Endothelial cell of umbilical vein (primary cell): ENCODE results near the gene AKAP6. TPM values are rescaled to one million over a fixed set of nuclear protein-coding genes. Genes with fewer than 3 reads are reported as not detected.

Experiments
- BruUV-seq: library from RNA; stranded (reverse); fragments of 400-500 nt; replicated peaks from 2 replicates; lab custom pipeline; 2021; lab: Mats Ljungman, UMichigan
- CTCF ChIA-PET: fragments of 300-600, 350-600 bp; sonication (Branson Sonifier 250); formaldehyde crosslinking; loops from one replicate; lab custom pipeline; 2021; ENCODE audit warnings: antibody characterized with exemption, inconsistent platforms; lab: Charles Lee
- POLR2A ChIA-PET: fragments of 300-600, 350-600 bp; sonication (Branson Sonifier 250); formaldehyde crosslinking; loops from one replicate; lab custom pipeline; 2021; ENCODE audit warnings: antibody characterized with exemption, inconsistent platforms; lab: Charles Lee
- DNase-seq: peaks from one replicate; pipeline ENCODE4 v3.0.0-alpha.2; 2011; ENCODE audit warnings: low read depth, low spot score
- FAIRE-seq: peaks from 2 replicates; lab custom pipeline; 2011; peaks lifted over from hg19 to GRCh38; lab: Jason Lieb, UNC
- H2AFZ ChIP-seq: 2 replicates; pipeline ENCODE4 v1.6.0; 2012; ENCODE audit warnings: low read depth, low read length, control low read depth, inconsistent platforms
- H3K27ac ChIP-seq: 2 replicates; pipeline ENCODE4 v1.5.1; 2011; ENCODE audit warnings: low read depth, mild to moderate bottlenecking, control low read depth, low read length, moderate library complexity; ENCODE audit not compliant: insufficient read depth
- H3K27me3 ChIP-seq, 2 experiments: 2 replicates each; pipeline versions ENCODE4 v1.6.0 to v1.6.1; 2011; ENCODE audit warnings: low read length in 2 of 2, mixed read lengths in 1 of 2; ENCODE audit not compliant: control insufficient read depth in 2 of 2, insufficient read depth in 2 of 2
- H3K36me3 ChIP-seq, 2 experiments: 2 replicates in 1 of 2; 3 replicates in 1 of 2; pipeline ENCODE4 v1.5.1; 2011; ENCODE audit warnings: low read length in 2 of 2, mild to moderate bottlenecking in 1 of 2, moderate library complexity in 1 of 2; ENCODE audit not compliant: control insufficient read depth in 2 of 2, insufficient read depth in 2 of 2; ENCODE audit errors: extremely low read depth in 1 of 2
- H3K4me1 ChIP-seq: 3 replicates; pipeline ENCODE4 v1.5.1; 2011; ENCODE audit warnings: mild to moderate bottlenecking, low read length; ENCODE audit not compliant: control insufficient read depth, insufficient read depth; ENCODE audit errors: extremely low read depth
- H3K4me2 ChIP-seq: 2 replicates; pipeline ENCODE4 v1.6.1; 2011; ENCODE audit warnings: low read length, control low read depth, mixed read lengths; ENCODE audit not compliant: insufficient read depth
- H3K4me3 ChIP-seq, 3 experiments: fragments of 200-600 bp in 1 of 3; sonication (generic), shearing (Covaris generic) in 1 of 3; replicated peaks in 1 of 3; 2 replicates each; pipeline ENCODE4 v1.5.1; 2011 to 2016; ENCODE audit warnings: control low read depth in 3 of 3, low read length in 3 of 3, mild to moderate bottlenecking in 2 of 3, inconsistent platforms in 1 of 3, low read depth in 1 of 3, moderate library complexity in 1 of 3; ENCODE audit not compliant: insufficient read depth in 1 of 3
- H3K79me2 ChIP-seq: 2 replicates; pipeline ENCODE4 v1.6.0; 2012; ENCODE audit warnings: low read length, inconsistent platforms; ENCODE audit not compliant: control insufficient read depth, insufficient read depth
- H3K9ac ChIP-seq: replicated peaks from 2 replicates; pipeline ENCODE3; 2011; ENCODE audit warnings: low read length, control low read depth; ENCODE audit not compliant: insufficient read depth; ENCODE audit errors: extremely low read depth
- H3K9me1 ChIP-seq: replicated peaks from 3 replicates; pipeline ENCODE4 v1.6.0; 2011; ENCODE audit warnings: mild to moderate bottlenecking, low read length; ENCODE audit not compliant: control insufficient read depth, insufficient read depth; ENCODE audit errors: extremely low read depth
- H3K9me3 ChIP-seq: replicated peaks from 2 replicates; pipeline ENCODE4 v1.5.1; 2012; ENCODE audit warnings: low read length, inconsistent platforms; ENCODE audit not compliant: control insufficient read depth, insufficient read depth
- H4K20me1 ChIP-seq: replicated peaks from 2 replicates; pipeline ENCODE3; 2011; ENCODE audit warnings: mild to moderate bottlenecking, low read length; ENCODE audit not compliant: control insufficient read depth, insufficient read depth; ENCODE audit errors: extremely low read depth
- CTCF ChIP-seq, 2 donors: IDR thresholded peaks; 1 replicate in 1 of 2; 2 replicates in 1 of 2; pipeline ENCODE4 v1.5.1; 2011; ENCODE audit warnings: low read length in 2 of 2, mild to moderate bottlenecking in 2 of 2, moderate library complexity in 2 of 2, control low read depth in 1 of 2, inconsistent platforms in 1 of 2, low read depth in 1 of 2; ENCODE audit not compliant: insufficient read depth in 1 of 2; ENCODE audit errors: extremely low read depth in 1 of 2
- EZH2 ChIP-seq: IDR thresholded peaks from 2 replicates; pipeline ENCODE4 v1.6.1; 2012; ENCODE audit warnings: borderline replicate concordance, low read depth, mild to moderate bottlenecking, moderate library complexity, low read length, inconsistent platforms; ENCODE audit not compliant: severe bottlenecking
- FOS ChIP-seq: IDR thresholded peaks from 2 replicates; pipeline ENCODE4 v1.6.1; 2011; ENCODE audit warnings: mild to moderate bottlenecking, low read length, moderate library complexity, borderline replicate concordance; ENCODE audit not compliant: insufficient read depth
- GATA2 ChIP-seq: IDR thresholded peaks from 2 replicates; pipeline ENCODE4 v1.7.0; 2011; ENCODE audit warnings: low read depth, mild to moderate bottlenecking, moderate library complexity, mixed read lengths, low read length; ENCODE audit not compliant: insufficient read length, insufficient read depth
- JUN ChIP-seq: IDR thresholded peaks from 2 replicates; pipeline ENCODE4 v1.6.1; 2011; ENCODE audit warnings: borderline replicate concordance, low read depth; ENCODE audit not compliant: insufficient read length, insufficient read depth
- MAX ChIP-seq: IDR thresholded peaks from 2 replicates; pipeline ENCODE4 v1.6.1; 2011; ENCODE audit not compliant: insufficient read depth, insufficient read length
- MYC ChIP-seq: IDR thresholded peaks from one replicate; pipeline ENCODE4 v1.6.1; 2011; ENCODE audit warnings: mild to moderate bottlenecking, low read depth, low read length
- POLR2A ChIP-seq: IDR thresholded peaks from 2 replicates; pipeline ENCODE4 v1.6.1; 2012; ENCODE audit warnings: low read depth, mild to moderate bottlenecking, control low read depth, low read length
- POLR2AphosphoS5 ChIP-seq: IDR thresholded peaks from 2 replicates; pipeline ENCODE4 v1.6.1; 2012; ENCODE audit warnings: low read depth, mild to moderate bottlenecking, control low read depth, low read length, moderate library complexity; ENCODE audit not compliant: insufficient read depth
- dilution Hi-C: fragments of 300-500 bp; cut with MboI; formaldehyde crosslinking; loops from one replicate; pipeline ENCODE4 v1.15.0; 2019; ENCODE audit warnings: low sequenced_read_pairs; ENCODE audit not compliant: extremely low pct_ligation_motif_present
- intact Hi-C: fragments of 100-400 bp; cut with micrococcal nuclease; formaldehyde crosslinking; loops from one replicate; pipeline ENCODE4 v1.10.0; 2022
- polyA plus RNA-seq, 4 experiments: library from polyadenylated mRNA; depleted of rRNA in 3 of 4; stranded (reverse) in 3 of 4; unstranded in 1 of 4; fragments of >200 nt; gene quantifications; 2 replicates each; pipeline versions ENCODE4 v1.2.1 to v1.2.3, GENCODE V29; 2011 to 2012; ENCODE audit warnings: missing spikeins in 1 of 4
- total RNA-seq: library from RNA; stranded (reverse); gene quantifications from 2 replicates; pipeline ENCODE4 v1.2.3, GENCODE V29; 2021

AKAP6 gene
- total and polyA plus RNA-seq, 2 donors (not counting 3 experiments of a cell fraction or from before 2014, with no cell fraction given), result 0.03 to 0.49 TPM

GRCh38 chr14:32820682-32821081 is 491.6 kb downstream of the AKAP6 start:
- H3K9me1 ChIP-seq, result no peaks in the 10 kb centered on the region
- H3K27me3 ChIP-seq, result no peaks in the 10 kb centered on the region
- DNase-seq, result no peak
- no peak overlapping the region for H3K4me2 ChIP-seq
- H3K36me3 ChIP-seq, result no peaks in the 10 kb centered on the region
- no peak overlapping the region for H3K4me3 ChIP-seq
- dilution Hi-C loops (no loop called here), intact Hi-C loops (no loop called here)
- no peaks in the 10 kb centered on the region for H3K4me1 ChIP-seq
- FAIRE-seq, result no peak
- TF ChIP-seq POLR2A (no peak), FOS (no peak), POLR2AphosphoS5 (no peak), MYC (no peak), GATA2 (no peak), CTCF (IDR thresholded peaks at IDR 0.05; ENCODE audit: extremely low read depth in 1 of 2, insufficient read depth in 1 of 2, low read depth in 1 of 2, low read length in 2 of 2) (no peak), EZH2 (no peak), MAX (no peak), JUN (no peak)
- no peak overlapping the region for H3K27ac ChIP-seq
- no peak overlapping the region for H2AFZ ChIP-seq
- no peaks in the 10 kb centered on the region for H4K20me1 ChIP-seq
- no peak overlapping the region for H3K9ac ChIP-seq
- H3K9me3 ChIP-seq, result no peaks in the 10 kb centered on the region
- POLR2A ChIA-PET, result no interaction called here
- H3K79me2 ChIP-seq, result no peaks in the 10 kb centered on the region
- BruUV-seq, result no TSS peak
- CTCF ChIA-PET, result no interaction called here
